GM12891 (cell line): ENCODE measurements around the gene SSR2.
"Not testable (repeated sequence)": the region's sequence is repeated elsewhere in the genome, so short reads cannot be mapped to it uniquely, and the experiment has no call there.

Experiments used
- DNase-seq: peaks from one replicate; pipeline ENCODE4 v3.0.0; 2011; ENCODE audit warnings: low spot score; ENCODE audit not compliant: insufficient read length
- FAIRE-seq: peaks from 2 replicates; lab custom pipeline; 2011; peaks lifted over from hg19 to GRCh38; lab: Jason Lieb, UNC
- PAX5 ChIP-seq: IDR thresholded peaks from 2 replicates; pipeline ENCODE4 v1.6.1; 2011; ENCODE audit warnings: low read length, moderate library complexity, mild to moderate bottlenecking; ENCODE audit not compliant: insufficient read depth, severe bottlenecking
- POLR2A ChIP-seq: IDR thresholded peaks from 2 replicates; pipeline ENCODE4 v1.6.1; 2011; ENCODE audit warnings: low read depth, low read length, control low read depth
- POLR2AphosphoS5 ChIP-seq: IDR thresholded peaks from 2 replicates; pipeline ENCODE4 v1.6.1; 2011; ENCODE audit warnings: low read depth, low read length, control low read depth
- POU2F2 ChIP-seq: IDR thresholded peaks from 2 replicates; pipeline ENCODE4 v1.6.1; 2011; ENCODE audit warnings: low read depth, mild to moderate bottlenecking, control low read depth, low read length, moderate library complexity
- SPI1 ChIP-seq: IDR thresholded peaks from 2 replicates; pipeline ENCODE4 v1.6.1; 2011; ENCODE audit warnings: low read depth, low read length, control low read depth
- TAF1 ChIP-seq: IDR thresholded peaks from 2 replicates; pipeline ENCODE4 v1.6.1; 2011; ENCODE audit warnings: low read depth, low read length, control low read depth

The SSR2 gene

GRCh38 chr1:156001662-156002171 lies 19.0 kb downstream of the SSR2 start:
- TF ChIP-seq PAX5 = no peak
- FAIRE-seq (no peak), DNase-seq (no peak)

GRCh38 chr1:156001021-156001661 lies 19.6 kb downstream of the SSR2 start:
- FAIRE-seq (no peak), DNase-seq (no peak)
- no peak for TF ChIP-seq PAX5
- no peak for TF ChIP-seq SPI1
- no peak for TF ChIP-seq POU2F2
- TF ChIP-seq POLR2A = no peak
- no peak for TF ChIP-seq TAF1
- no peak for TF ChIP-seq POLR2AphosphoS5

- DNase-seq = no peak
- TF ChIP-seq TAF1 (no peak), POLR2AphosphoS5 (no peak), POU2F2 (no peak), POLR2A (no peak), PAX5 (no peak), SPI1 (no peak)
- no peak for FAIRE-seq
Observed at GRCh38 chr1:155999964-156000363, 20.8 kb downstream of the SSR2 start.

- DNase-seq = no peak
- TF ChIP-seq TAF1 = no peak
- TF ChIP-seq SPI1 = no peak
- no peak for TF ChIP-seq POU2F2
- TF ChIP-seq POLR2AphosphoS5 = no peak
- TF ChIP-seq POLR2A = no peak
- no peak for TF ChIP-seq PAX5
- FAIRE-seq = no peak
Observed at GRCh38 chr1:155996166-155996565, 24.6 kb downstream of the SSR2 start.

- TF ChIP-seq POLR2AphosphoS5 = no peak
- DNase-seq = no peak
- no peak for FAIRE-seq
Observed at GRCh38 chr1:155993595-155993994, 27.2 kb downstream of the SSR2 start.

GRCh38 chr1:155990005-155990739 lies 30.6 kb downstream of the SSR2 start:
- DNase-seq = no peak
- FAIRE-seq = no peak
- TF ChIP-seq POU2F2 (no peak), SPI1 (peak; percentile 87), PAX5 (no peak), POLR2A (no peak), POLR2AphosphoS5 (no peak), TAF1 (no peak)

- DNase-seq (peak; percentile 68), FAIRE-seq (peak; percentile 94)
- TF ChIP-seq POLR2A = no peak
Observed at GRCh38 chr1:155989242-155990004, 31.3 kb downstream of the SSR2 start.

GRCh38 chr1:155984903-155985645 lies 35.7 kb downstream of the SSR2 start:
- not testable (repeated sequence) for DNase-seq, FAIRE-seq

- DNase-seq (no peak), FAIRE-seq (no peak)
- TF ChIP-seq POLR2A (no peak), POU2F2 (no peak), TAF1 (no peak), SPI1 (no peak), POLR2AphosphoS5 (no peak), PAX5 (no peak)
Observed at GRCh38 chr1:155984341-155984740, 36.4 kb downstream of the SSR2 start.
